Heart right ventricle (tissue), 16 donors: ENCODE data around the gene SLC22A4. TPM values are rescaled to one million over a fixed set of nuclear protein-coding genes. Genes with fewer than 3 reads are reported as not detected.
A peak's percentile ranks its signal among the peaks of the same experiment; 100 is the strongest.

Experiments
- ATAC-seq, 8 donors: fragments of 200-7000 bp; cut with Tn5 transposase; one replicate each; pipeline ENCODE4 v1.9.1; 2020; ENCODE audit warnings: mild to moderate bottlenecking in 8 of 8, moderate library complexity in 8 of 8, moderate number of reproducible peaks in 1 of 8
- DNase-seq, 2 donors: peaks; one replicate each; pipeline ENCODE4 v3.0.0-alpha.2; 2020
- H3K27ac ChIP-seq, 10 donors: fragments of 200-600 bp; sonication (generic) in 2 of 10; one replicate each; pipeline versions ENCODE4 v1.5.0 to v1.8.0; 2020 to 2022; ENCODE audit warnings: mild to moderate bottlenecking in 3 of 10
- H3K27me3 ChIP-seq, 7 donors: fragments of 200-600 bp; one replicate each; pipeline ENCODE4 v1.8.0; 2021 to 2022; ENCODE audit warnings: mild to moderate bottlenecking in 2 of 7
- H3K36me3 ChIP-seq, 9 donors: fragments of 200-600 bp; sonication (generic) in 1 of 9; one replicate each; pipeline versions ENCODE4 v1.5.0 to v1.8.0; 2020 to 2022; ENCODE audit warnings: mild to moderate bottlenecking in 2 of 9
- H3K4me1 ChIP-seq, 9 donors: fragments of 200-600 bp; sonication (generic) in 1 of 9; one replicate each; pipeline versions ENCODE4 v1.5.0 to v1.8.0; 2020 to 2022; ENCODE audit warnings: mild to moderate bottlenecking in 4 of 9
- H3K4me3 ChIP-seq, 10 donors: fragments of 200-600 bp; sonication (generic) in 2 of 10; one replicate each; pipeline versions ENCODE4 v1.5.0 to v1.8.0; 2020 to 2022; ENCODE audit warnings: mild to moderate bottlenecking in 7 of 10, moderate library complexity in 2 of 10
- H3K9me3 ChIP-seq, 11 donors: fragments of 200-600 bp in 10 of 11; sonication (generic) in 2 of 11; one replicate each; pipeline versions ENCODE4 v1.5.0 to v1.8.0; 2013 to 2022; ENCODE audit warnings: mild to moderate bottlenecking in 2 of 11, control low read depth in 1 of 11, moderate library complexity in 1 of 11
- CTCF ChIP-seq, 9 donors: fragments of 200-600 bp; sonication (generic) in 2 of 9; IDR thresholded peaks; one replicate each; pipeline versions ENCODE4 v1.5.0 to v1.8.0; 2021 to 2022; ENCODE audit warnings: antibody characterized with exemption in 9 of 9, mild to moderate bottlenecking in 5 of 9, moderate library complexity in 1 of 9
- WGBS, 2 donors: extraction: QIAGEN DNeasy Blood & Tissue Kit; methylation state at CpG; one replicate each; pipeline ENCODE4 v1.1.7; 2013; ENCODE audit warnings: inconsistent platforms in 1 of 2; 5-methylcytosine and 5-hydroxymethylcytosine counted together
- intact Hi-C, 10 donors: fragments of 100-400 bp; cut with DNase I; formaldehyde crosslinking; loops; one replicate each; pipeline versions ENCODE4 v1.11.1 to v1.14.2; 2022
- polyA plus RNA-seq, 2 donors: library from polyadenylated mRNA; stranded (reverse); fragments of 200-250 nt; gene quantifications; one replicate each; pipeline ENCODE4 v1.2.3, GENCODE V29; 2013
- total RNA-seq, 10 donors: library from RNA; stranded (reverse); fragmentation: NEBNext Ultra II Directional in 3 of 10; extraction: Animal tissue kit (Norgen Biotek cat#: 25700) in 3 of 10; gene quantifications; one replicate each; pipeline versions ENCODE4 v1.2.1 to v1.2.4, GENCODE V29; 2021 to 2023
- donor health status: Arrhythmogenic right ventricular cardiomyopathy.
- donor health status: ischemic (EF 13 %, LVEDD 7.1; RV severe dilation, severe dysfunction).
- donor health status: healthy with polysubstance abuse.
- donor health status: DM: no; HTN: yes; CAD: no.
- donor health status: DM: no; HTN: no; CAD: no.
- donor health status: ischemic (EF 25% LVEDD 6.9; RV normal size, moderate dysfunction).
- donor health status: ischemic (EF 25% LVEDD 5.7; RV mildly dilated, moderate dysfunction).
- donor health status: healthy.
- donor health status: DM: yes; HTN: yes; CAD: no.
- donor health status: Ischemic cardiomyopathy.
- donor health status: ischemic (EF 35%, LVEDD 5.7; RV mildly dilated, moderate dysfunction).
- donor health status: nonischemic (EF 11% LVEDD 7.7; RV severe dilation, severe dysfunction).
- donor health status: DM: yes; HTN: yes; CAD: no.
- donor health status: PGD.
- donor health status: ischemic (EF 29% LVEDD 5.4; RV normal size, mild dysfunction).
- donor health status: nonischemic (EF 23%, LVEDD 6.1; RV moderate dilation, normal function).

SLC22A4 gene
- total and polyA plus RNA-seq, 12 donors, result 0.39 to 9.0 (median 2.1) TPM

DNA sequence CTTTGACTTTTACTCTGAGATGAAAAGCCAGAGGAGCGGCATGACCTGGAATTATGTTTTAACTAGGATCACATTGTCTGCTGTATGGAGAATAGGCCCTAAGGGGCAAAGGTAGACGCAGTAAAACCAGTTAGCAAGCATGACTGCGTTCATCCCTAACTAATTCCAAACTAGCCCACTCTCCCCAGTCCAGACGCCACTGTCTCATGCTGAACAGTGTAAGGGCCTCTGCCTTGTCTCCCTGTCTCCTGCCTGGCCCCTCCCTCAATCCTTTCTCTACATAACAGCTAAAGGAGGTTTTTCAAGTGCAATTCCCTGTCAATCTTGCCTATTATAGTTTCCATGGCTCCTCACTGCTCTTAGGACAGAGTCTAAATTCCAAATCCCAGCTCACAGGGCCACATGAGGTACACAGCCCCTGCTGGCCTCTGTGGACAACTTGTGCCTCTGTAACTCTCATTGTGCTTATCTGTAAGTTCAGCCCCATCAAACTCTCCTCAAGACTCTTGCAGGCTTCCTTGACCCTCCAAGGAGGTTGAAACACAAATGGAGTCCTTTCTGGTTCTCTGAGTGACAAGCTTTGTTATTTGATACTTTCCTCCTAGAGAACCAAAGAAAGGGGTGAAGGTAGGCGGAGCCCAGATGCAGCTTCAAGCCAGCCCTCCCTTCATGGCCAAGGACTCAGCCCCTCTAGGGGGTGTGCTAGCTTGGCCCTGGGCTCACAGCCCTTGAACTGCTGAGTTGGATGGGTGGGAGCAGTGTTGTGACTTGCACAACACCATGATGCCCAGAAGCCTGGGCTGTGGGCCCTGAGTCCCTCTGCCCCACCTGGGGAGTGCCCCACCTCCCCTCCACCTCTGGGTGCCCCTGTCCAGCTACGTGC, 16.0 kb upstream of the SLC22A4 start:
- DNase-seq (no peak), ATAC-seq (no peak)
- 87 to 95% methylated on average over 6 of the region's 6 CpGs for WGBS, 2 donors
- Histone ChIP-seq H3K4me1 (peaks cover 0 to 5% (median 0%) of the 10 kb centered on the region in 9 donors), H3K4me3 (no peak overlapping the region), H3K9me3 (no peaks in the 10 kb centered on the region), H3K36me3 (no peaks in the 10 kb centered on the region), H3K27ac (no peak overlapping the region), H3K27me3 (no peaks in the 10 kb centered on the region)
- intact Hi-C loops, result loop anchor here in 2 of 10 donors (10.0 kb wide), 3 partner anchors 93 to 227 kb away; no protein-coding TSS in a partner anchor
- TF ChIP-seq CTCF (IDR thresholded peaks at IDR 0.05), result no peak

DNA sequence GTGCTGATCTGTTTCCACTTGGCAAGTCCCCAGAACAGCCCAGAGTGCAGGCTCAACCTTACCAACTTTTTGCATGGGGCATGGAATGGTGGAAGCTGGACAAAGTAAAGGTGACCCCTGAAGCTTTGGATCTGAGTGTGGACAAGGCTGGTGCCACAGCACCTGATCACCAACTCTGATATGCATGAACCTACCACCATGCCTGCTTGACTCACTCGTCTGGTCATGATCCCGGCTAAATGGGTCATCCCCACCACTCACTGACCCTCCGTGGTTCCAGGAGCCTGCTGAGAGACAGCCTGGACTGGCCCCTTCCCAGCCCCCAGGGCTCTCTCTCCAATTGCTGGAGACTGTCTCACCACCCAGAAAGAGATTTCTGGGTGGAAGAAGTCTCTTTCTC, 14.4 kb upstream of the SLC22A4 start:
- Histone ChIP-seq H3K4me3 (no peak overlapping the region), H3K36me3 (no peaks in the 10 kb centered on the region), H3K27ac (no peak overlapping the region), H3K27me3 (no peaks in the 10 kb centered on the region), H3K4me1 (peaks cover 0 to 5% (median 0%) of the 10 kb centered on the region in 9 donors), H3K9me3 (no peaks in the 10 kb centered on the region)
- DNase-seq, result no peak
- no peak for ATAC-seq
- TF ChIP-seq CTCF (IDR thresholded peaks at IDR 0.05), result no peak
- intact Hi-C loops, result loop anchor here in 3 of 10 donors (5.0 to 10.0 kb wide), 4 partner anchors 42 to 225 kb away; no protein-coding TSS in a partner anchor
- WGBS, 2 donors, result 91 to 94% methylated on average over 3 of the region's 3 CpGs

DNA sequence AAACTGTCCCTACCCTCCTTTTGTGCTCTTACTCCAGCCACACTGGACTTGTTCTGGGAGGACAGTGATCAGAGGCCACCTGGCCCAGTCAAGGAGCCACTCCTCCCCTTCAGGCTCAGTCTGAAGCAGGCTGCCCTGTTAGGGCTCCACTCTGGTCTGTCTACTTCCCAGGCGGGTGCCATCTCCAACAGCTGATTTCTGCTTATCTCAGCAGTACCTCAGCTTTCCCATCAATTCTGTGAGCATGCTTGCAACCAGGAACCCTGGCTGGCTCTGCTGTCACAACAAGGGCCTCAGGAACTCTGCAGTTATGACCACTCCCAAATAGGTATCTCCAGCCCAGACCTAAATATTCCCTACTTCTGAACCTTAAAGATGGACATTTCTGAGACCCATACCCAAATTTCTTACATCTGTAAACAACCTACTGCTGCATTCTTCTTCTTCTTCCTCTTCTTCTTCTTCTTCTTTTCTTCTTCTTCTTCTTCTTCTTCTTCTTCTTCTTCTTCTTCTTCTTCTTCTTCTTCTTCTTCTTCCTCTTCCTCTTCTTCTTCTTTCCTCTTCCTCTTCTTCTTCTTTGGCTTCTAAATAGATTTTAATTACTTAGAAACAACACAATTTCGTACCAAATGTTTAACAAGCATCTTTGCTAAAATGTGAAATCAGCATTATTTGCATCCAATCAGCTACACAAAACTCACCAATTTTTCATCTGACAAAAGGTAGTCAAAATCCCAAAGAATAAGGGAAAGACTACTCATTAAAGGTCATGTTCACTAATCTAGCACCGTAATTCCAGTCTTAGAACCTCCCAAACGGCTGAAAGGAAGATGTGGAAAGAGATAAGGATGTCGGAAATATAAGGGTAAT, 13.6 kb upstream of the SLC22A4 start:
- Histone ChIP-seq H3K36me3 (no peaks in the 10 kb centered on the region), H3K4me1 (peaks cover 0 to 5% (median 0%) of the 10 kb centered on the region in 9 donors)
- no peak for ATAC-seq

More for the DNA sequence above, 13.6 kb upstream of the SLC22A4 start:
- Histone ChIP-seq H3K27ac (peak overlapping the region in 1 of 10 donors; percentile 12), H3K27me3 (no peaks in the 10 kb centered on the region), H3K9me3 (no peaks in the 10 kb centered on the region), H3K4me3 (no peak overlapping the region)
- WGBS, 2 donors, result 80 to 82% methylated on average over 5 of the region's 5 CpGs
- no peak for DNase-seq
- TF ChIP-seq CTCF (IDR thresholded peaks at IDR 0.05), result no peak
- intact Hi-C loops, result loop anchor here in 1 of 10 donors (5.0 kb wide), 1 partner anchor 43 kb away; no protein-coding TSS in a partner anchor
